Esophagus muscularis mucosa (tissue), 4 donors: Measurements from ENCODE around the gene ABCA1.

Experiments used
- CTCF ChIP-seq, 3 experiments: fragments of 200-600 bp in 2 of 3; fragments of 450-650 bp in 1 of 3; sonication (generic) in 2 of 3; IDR thresholded peaks; one replicate each; pipeline ENCODE4 v1.5.1; 2017 to 2019; ENCODE audit warnings: antibody characterized with exemption in 3 of 3, mild to moderate bottlenecking in 2 of 3, moderate library complexity in 1 of 3
- EP300 ChIP-seq: sonication (generic); formaldehyde crosslinking; IDR thresholded peaks from one replicate; pipeline ENCODE4 v1.6.1; 2017; ENCODE audit warnings: antibody characterized with exemption
- POLR2AphosphoS5 ChIP-seq, 2 donors: sonication (generic); formaldehyde crosslinking; IDR thresholded peaks; one replicate each; pipeline ENCODE4 v1.6.1; 2017; ENCODE audit warnings: antibody characterized with exemption in 2 of 2

GRCh38 chr9:104786293-104786692 is 141.7 kb downstream of the ABCA1 start:
- TF ChIP-seq CTCF (IDR thresholded peaks at IDR 0.05), result no peak
- no peak for TF ChIP-seq POLR2AphosphoS5 (IDR thresholded peaks at IDR 0.05)
- TF ChIP-seq EP300, result no peak
